ENCODE results near the gene PTPRD. TPM values are rescaled to one million over a fixed set of nuclear protein-coding genes. Genes with fewer than 3 reads are reported as not detected.

PTPRD gene
- total and polyA plus RNA-seq, 2 of the 4 experiments (the other 2 are of a cell fraction) = 0.07 to 0.18 TPM

DNA sequence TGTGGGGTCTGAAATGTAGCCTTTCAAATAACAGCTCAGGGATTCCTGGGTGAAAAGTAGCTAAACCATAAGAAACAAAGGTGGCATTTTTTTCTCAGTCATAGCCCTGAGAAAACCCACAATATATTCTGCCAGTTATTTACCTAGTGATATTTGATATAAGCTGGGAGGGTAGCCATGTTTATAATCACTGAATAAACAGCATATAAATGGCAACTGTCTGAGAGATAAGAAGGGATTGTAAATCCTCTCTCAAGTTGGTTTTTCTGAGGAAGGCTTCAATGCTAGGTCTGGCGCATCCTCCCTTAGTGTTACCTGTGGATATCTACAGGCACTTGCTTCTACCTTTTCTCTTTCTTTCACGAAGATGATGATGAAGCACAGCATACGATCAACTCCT, 1732.7 kb downstream of the PTPRD start:
- H4K5ac ChIP-seq (ENCODE audit: low read depth, low read length) = no peak overlapping the region
- no peak overlapping the region for H3K23ac ChIP-seq (ENCODE audit: low read depth, low read length)
- no peaks in the 10 kb centered on the region; the same call in 1 of the 2 replicates for H3K9me3 ChIP-seq (ENCODE audit: control insufficient read depth, insufficient read depth, low read length)
- no peak overlapping the region for H2BK20ac ChIP-seq (ENCODE audit: low read depth, low read length)
- intact Hi-C loops (cut with micrococcal nuclease) = no loop called here
- H3K4me3 ChIP-seq (ENCODE audit: insufficient read depth, low read depth, low read length) = no peak overlapping the region
- H3K4me1 ChIP-seq (ENCODE audit: control insufficient read depth, insufficient read depth, low read length) = no peaks in the 10 kb centered on the region
- H3K4ac ChIP-seq (ENCODE audit: low read depth, low read length) = no peak overlapping the region
- no peak overlapping the region for H3K9ac ChIP-seq (ENCODE audit: low read depth, low read length)
- no peaks in the 10 kb centered on the region for H3K36me3 ChIP-seq (ENCODE audit: control insufficient read depth, insufficient read depth, low read length)
- in situ Hi-C loops (cut with MboI; ENCODE audit: low sequenced_read_pairs) = no loop called here
- no peak overlapping the region for H2BK120ac ChIP-seq (ENCODE audit: low read depth, low read length)
- no peaks in the 10 kb centered on the region for H3K9me1 ChIP-seq (ENCODE audit: insufficient read depth, low read length)
- H4K91ac ChIP-seq (ENCODE audit: insufficient read depth, low read depth, low read length) = no peak overlapping the region
- ATAC-seq (ENCODE audit: low read depth) (no peak), DNase-seq (no peak)
- dilution Hi-C loops (cut with HindIII; ENCODE audit: low sequenced_read_pairs, unreplicated experiment) = no loop called here
- ChIA-PET POLR2A (ENCODE audit: unreplicated experiment) (no interaction called here), CTCF (no interaction called here)
- H4K20me1 ChIP-seq (ENCODE audit: insufficient read depth, low read length) = no peaks in the 10 kb centered on the region
- H3K56ac ChIP-seq (ENCODE audit: extremely low read depth, insufficient read depth, low read length) = no peak overlapping the region
- H2AFZ ChIP-seq (replicated peaks; ENCODE audit: low read length, poor library complexity) = no peak overlapping the region
- H3K27me3 ChIP-seq (ENCODE audit: control insufficient read depth, insufficient read depth, low read length) = no peaks in the 10 kb centered on the region
- no peak overlapping the region for H2AK5ac ChIP-seq (ENCODE audit: low read depth, low read length)
- TF ChIP-seq CHD1 (IDR thresholded peaks at IDR 0.05; ENCODE audit: low read depth, low read length) = no peak
- TF ChIP-seq NFE2L2 (IDR thresholded peaks at IDR 0.05; ENCODE audit: low read depth, low read length) = no peak
- TF ChIP-seq POLR2A (IDR thresholded peaks at IDR 0.05; ENCODE audit: low read depth, low read length) = no peak
- TF ChIP-seq RFX5 (IDR thresholded peaks at IDR 0.05; ENCODE audit: low read depth, low read length) = no peak
- no peak for TF ChIP-seq RCOR1 (IDR thresholded peaks at IDR 0.05; ENCODE audit: insufficient replicate concordance, low read length)
- no peak for TF ChIP-seq CEBPB (IDR thresholded peaks at IDR 0.05; ENCODE audit: low read depth, low read length)
- no peak for TF ChIP-seq BHLHE40 (IDR thresholded peaks at IDR 0.05; ENCODE audit: low read depth, low read length)
- TF ChIP-seq MAFK (IDR thresholded peaks at IDR 0.05; ENCODE audit: low read depth, low read length) = no peak
- TF ChIP-seq, protein P1, sequence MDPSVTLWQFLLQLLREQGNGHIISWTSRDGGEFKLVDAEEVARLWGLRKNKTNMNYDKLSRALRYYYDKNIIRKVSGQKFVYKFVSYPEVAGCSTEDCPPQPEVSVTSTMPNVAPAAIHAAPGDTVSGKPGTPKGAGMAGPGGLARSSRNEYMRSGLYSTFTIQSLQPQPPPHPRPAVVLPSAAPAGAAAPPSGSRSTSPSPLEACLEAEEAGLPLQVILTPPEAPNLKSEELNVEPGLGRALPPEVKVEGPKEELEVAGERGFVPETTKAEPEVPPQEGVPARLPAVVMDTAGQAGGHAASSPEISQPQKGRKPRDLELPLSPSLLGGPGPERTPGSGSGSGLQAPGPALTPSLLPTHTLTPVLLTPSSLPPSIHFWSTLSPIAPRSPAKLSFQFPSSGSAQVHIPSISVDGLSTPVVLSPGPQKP (IDR thresholded peaks at IDR 0.05; ENCODE audit: borderline replicate concordance, low read depth, low read length) = no peak
- no peak for TF ChIP-seq FOS (IDR thresholded peaks at IDR 0.05; ENCODE audit: low read depth, low read length)
- TF ChIP-seq RAD21 (IDR thresholded peaks at IDR 0.05; ENCODE audit: low read length) = no peak
- no peak for TF ChIP-seq MXI1 (IDR thresholded peaks at IDR 0.05; ENCODE audit: borderline replicate concordance, low read depth, low read length)
- TF ChIP-seq, protein P2, sequence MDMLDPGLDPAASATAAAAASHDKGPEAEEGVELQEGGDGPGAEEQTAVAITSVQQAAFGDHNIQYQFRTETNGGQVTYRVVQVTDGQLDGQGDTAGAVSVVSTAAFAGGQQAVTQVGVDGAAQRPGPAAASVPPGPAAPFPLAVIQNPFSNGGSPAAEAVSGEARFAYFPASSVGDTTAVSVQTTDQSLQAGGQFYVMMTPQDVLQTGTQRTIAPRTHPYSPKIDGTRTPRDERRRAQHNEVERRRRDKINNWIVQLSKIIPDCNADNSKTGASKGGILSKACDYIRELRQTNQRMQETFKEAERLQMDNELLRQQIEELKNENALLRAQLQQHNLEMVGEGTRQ (IDR thresholded peaks at IDR 0.05; ENCODE audit: low read depth, low read length) = no peak
- no peak for TF ChIP-seq SMC3 (IDR thresholded peaks at IDR 0.05; ENCODE audit: low read depth, low read length)
- no peak for TF ChIP-seq MAZ (IDR thresholded peaks at IDR 0.05; ENCODE audit: borderline replicate concordance, low read depth, low read length)
- TF ChIP-seq, protein P3, sequence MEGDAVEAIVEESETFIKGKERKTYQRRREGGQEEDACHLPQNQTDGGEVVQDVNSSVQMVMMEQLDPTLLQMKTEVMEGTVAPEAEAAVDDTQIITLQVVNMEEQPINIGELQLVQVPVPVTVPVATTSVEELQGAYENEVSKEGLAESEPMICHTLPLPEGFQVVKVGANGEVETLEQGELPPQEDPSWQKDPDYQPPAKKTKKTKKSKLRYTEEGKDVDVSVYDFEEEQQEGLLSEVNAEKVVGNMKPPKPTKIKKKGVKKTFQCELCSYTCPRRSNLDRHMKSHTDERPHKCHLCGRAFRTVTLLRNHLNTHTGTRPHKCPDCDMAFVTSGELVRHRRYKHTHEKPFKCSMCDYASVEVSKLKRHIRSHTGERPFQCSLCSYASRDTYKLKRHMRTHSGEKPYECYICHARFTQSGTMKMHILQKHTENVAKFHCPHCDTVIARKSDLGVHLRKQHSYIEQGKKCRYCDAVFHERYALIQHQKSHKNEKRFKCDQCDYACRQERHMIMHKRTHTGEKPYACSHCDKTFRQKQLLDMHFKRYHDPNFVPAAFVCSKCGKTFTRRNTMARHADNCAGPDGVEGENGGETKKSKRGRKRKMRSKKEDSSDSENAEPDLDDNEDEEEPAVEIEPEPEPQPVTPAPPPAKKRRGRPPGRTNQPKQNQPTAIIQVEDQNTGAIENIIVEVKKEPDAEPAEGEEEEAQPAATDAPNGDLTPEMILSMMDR (conservative IDR thresholded peaks at IDR 0.05; ENCODE audit: low read depth, low read length) = no peak
- no TSS peak for BruUV-seq (replicated peaks)
- H2AK9ac ChIP-seq (replicated peaks; ENCODE audit: low read depth, low read length, poor library complexity) = no peak overlapping the region
- H3K79me1 ChIP-seq (ENCODE audit: low read depth in 1 of 2, low read length in 2 of 2) = no peaks in the 10 kb centered on the region
- no peak overlapping the region for H3K14ac ChIP-seq (replicated peaks; ENCODE audit: low read depth, low read length)
- no peak overlapping the region for H3K4me2 ChIP-seq (ENCODE audit: low read depth, low read length)
- WGBS, 2 experiments (ENCODE audit: extremely low coverage in 2 of 2, insufficient read length in 1 of 2) = no CpG with 5 or more reads among the region's 3 CpGs
- no peak overlapping the region for H4K8ac ChIP-seq (ENCODE audit: low read depth in 2 of 2, low read length in 2 of 2)
- H3K18ac ChIP-seq (ENCODE audit: low read depth, low read length) = no peak overlapping the region
- no peak overlapping the region for H2BK5ac ChIP-seq (ENCODE audit: low read depth, low read length, poor library complexity, severe bottlenecking)
- no peak overlapping the region for H3K27ac ChIP-seq (ENCODE audit: insufficient read depth, low read length)
- H2BK15ac ChIP-seq (ENCODE audit: low read depth, low read length) = no peak overlapping the region
